Measurements from ENCODE around the gene DYNC1H1.

DNA sequence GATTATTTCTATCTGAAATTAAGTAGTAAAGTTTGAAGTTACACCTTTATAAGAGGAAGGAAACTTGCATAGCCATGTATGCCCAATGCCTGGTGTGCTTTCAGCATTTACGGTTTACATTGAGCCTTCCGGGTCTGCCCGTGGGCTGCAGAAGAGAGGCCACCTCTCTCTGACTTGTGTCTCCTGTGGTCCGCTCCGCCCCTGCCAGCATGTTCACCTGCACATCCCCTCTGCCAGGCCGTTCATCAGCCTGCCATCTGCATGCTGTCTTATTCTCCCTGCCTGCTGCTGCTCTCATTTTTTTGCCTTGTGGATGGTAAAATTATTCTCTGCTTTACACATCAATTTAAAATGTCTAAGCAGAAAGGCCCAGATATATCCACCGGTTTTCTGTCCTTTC lies 41.5 kb upstream of the DYNC1H1 start:
- no peak for TF ChIP-seq EZH2 (IDR thresholded peaks at IDR 0.05)
- no peak for TF ChIP-seq EZH2phosphoT487 (IDR thresholded peaks at IDR 0.05)
- TF ChIP-seq CTCF (IDR thresholded peaks at IDR 0.05) = no peak
